ENCODE results near the gene CNFN.

DNA sequence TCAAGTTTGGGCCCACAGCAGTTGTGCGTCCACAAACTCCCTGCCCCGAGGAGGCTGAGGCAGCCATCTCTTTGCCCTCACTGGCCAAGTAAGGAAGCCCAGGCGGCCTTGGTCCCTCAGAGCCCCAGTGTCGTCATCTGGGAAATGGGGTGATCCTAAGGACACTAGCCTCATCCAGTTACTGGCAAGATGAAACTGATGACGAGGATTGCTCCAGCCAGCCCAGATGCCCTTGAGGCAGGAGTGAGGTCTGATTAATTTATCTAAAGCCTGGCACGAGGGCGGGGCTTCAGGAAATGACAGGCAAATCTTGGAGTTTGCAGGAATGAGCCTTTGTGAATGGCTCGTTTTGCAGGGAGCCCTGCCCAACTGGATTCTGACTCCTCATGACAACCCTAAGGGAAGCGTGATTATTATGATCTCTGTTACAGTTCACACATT, 31.5 kb upstream of the CNFN start:
- TF ChIP-seq YY1 (IDR thresholded peaks at IDR 0.05; ENCODE audit: insufficient read depth, insufficient read length) (no peak), SUZ12 (IDR thresholded peaks at IDR 0.05; ENCODE audit: extremely low read depth, insufficient read depth, insufficient read length) (no peak)

Measured in NT2/D1 (cell line).